DOHH2 (cell line): ENCODE results near the gene TERT.

Source experiments
- CTCF ChIP-seq: fragments of 200-600 bp; sonication (generic); IDR thresholded peaks from one replicate; pipeline ENCODE4 v1.5.1; 2014; ENCODE audit warnings: antibody characterized with exemption, mild to moderate bottlenecking, low read depth, low read length; ENCODE audit not compliant: poor library complexity, severe bottlenecking
- EZH2phosphoT487 ChIP-seq: fragments of 200-600 bp; sonication (generic); IDR thresholded peaks from 2 replicates; pipeline ENCODE4 v1.6.1; 2017; ENCODE audit warnings: borderline replicate concordance, mild to moderate bottlenecking, antibody characterized with exemption, low read length, moderate library complexity, mixed read lengths

- TF ChIP-seq CTCF: no peak
- TF ChIP-seq EZH2phosphoT487: no peak
Observed at GRCh38 chr5:1294206-1294834, 548 bp downstream of the TERT start.
